ENCODE data around the gene ASIC1. TPM values are rescaled to one million over a fixed set of nuclear protein-coding genes. Genes with fewer than 3 reads are reported as not detected.

ASIC1 gene
- total and polyA plus RNA-seq, 2 of the 13 experiments (the other 11 are each of a cell fraction or from before 2014, with no cell fraction given): 0.44 to 1.5 TPM

DNA sequence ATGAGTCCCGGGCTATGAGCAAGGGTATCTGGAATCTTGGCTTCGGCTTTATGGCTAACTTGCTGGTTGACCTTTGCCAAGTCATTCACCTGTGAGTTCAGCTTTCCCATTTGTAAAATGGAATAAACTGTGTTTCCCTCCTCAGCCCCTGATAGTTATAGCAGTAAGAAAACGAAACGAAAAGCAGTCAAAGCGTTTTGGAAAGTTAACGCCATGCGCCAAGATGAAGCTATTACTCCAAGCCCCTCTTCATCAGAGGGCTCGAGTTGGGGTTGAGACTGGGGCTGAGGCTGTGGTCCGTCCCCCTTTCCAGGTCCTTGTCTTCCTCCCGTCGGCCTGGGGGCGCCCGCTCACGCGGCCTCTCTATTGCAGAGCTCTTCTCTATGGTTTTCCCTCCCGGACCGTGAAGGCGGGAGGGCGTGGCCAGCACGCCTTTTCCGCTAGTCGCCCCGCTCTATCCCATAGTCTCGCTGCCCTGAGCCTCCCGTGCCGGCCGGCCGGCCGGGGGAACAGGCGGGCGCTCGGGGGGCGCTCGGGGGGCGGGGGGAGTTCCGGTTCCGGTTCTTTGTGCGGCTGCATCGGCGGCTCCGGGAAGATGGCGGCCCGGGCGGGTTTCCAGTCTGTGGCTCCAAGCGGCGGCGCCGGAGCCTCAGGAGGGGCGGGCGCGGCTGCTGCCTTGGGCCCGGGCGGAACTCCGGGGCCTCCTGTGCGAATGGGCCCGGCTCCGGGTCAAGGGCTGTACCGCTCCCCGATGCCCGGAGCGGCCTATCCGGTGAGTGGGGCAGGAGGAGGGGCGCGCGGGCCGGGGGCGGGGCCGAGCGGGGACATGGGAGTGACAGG lies 27.6 kb downstream of the ASIC1 start, which contains the start of gene SMARCD1 (continued):
- TF ChIP-seq TCF7 (IDR thresholded peaks at IDR 0.05; ENCODE audit: low read depth) (no peak), ZMYM3 (CRISPR knock-in tag; IDR thresholded peaks at IDR 0.05) (no peak), TGIF2 (CRISPR knock-in tag; IDR thresholded peaks at IDR 0.05) (no peak), MLLT10 (CRISPR knock-in tag; IDR thresholded peaks at IDR 0.05) (no peak), FOXK1 (CRISPR knock-in tag; IDR thresholded peaks at IDR 0.05; ENCODE audit: borderline replicate concordance, low read depth) (peak; percentile 44; the same call in 1 of the 2 replicates), ZNF672 (CRISPR knock-in tag; IDR thresholded peaks at IDR 0.05) (no peak), BHLHE40 (IDR thresholded peaks at IDR 0.05; ENCODE audit: low read length) (peak; percentile 9; the same call in 1 of the 2 replicates), HNRNPLL (IDR thresholded peaks at IDR 0.05; ENCODE audit: low read depth, low read length, poor library complexity, severe bottlenecking) (peak; percentile 74), ZSCAN29 (CRISPR knock-in tag; conservative IDR thresholded peaks at IDR 0.05) (no peak), REXO4 (CRISPR knock-in tag; IDR thresholded peaks at IDR 0.05; ENCODE audit: borderline replicate concordance) (no peak), BRD4 (CRISPR knock-in tag; IDR thresholded peaks at IDR 0.05) (no peak), TCF7L2 (IDR thresholded peaks at IDR 0.05; ENCODE audit: low read depth, low read length) (no peak), U2AF2 (IDR thresholded peaks at IDR 0.05; ENCODE audit: low read depth, low read length) (no peak), ZNF83 (CRISPR knock-in tag; IDR thresholded peaks at IDR 0.05; ENCODE audit: borderline replicate concordance) (no peak)
- TF ChIP-seq, protein P1, sequence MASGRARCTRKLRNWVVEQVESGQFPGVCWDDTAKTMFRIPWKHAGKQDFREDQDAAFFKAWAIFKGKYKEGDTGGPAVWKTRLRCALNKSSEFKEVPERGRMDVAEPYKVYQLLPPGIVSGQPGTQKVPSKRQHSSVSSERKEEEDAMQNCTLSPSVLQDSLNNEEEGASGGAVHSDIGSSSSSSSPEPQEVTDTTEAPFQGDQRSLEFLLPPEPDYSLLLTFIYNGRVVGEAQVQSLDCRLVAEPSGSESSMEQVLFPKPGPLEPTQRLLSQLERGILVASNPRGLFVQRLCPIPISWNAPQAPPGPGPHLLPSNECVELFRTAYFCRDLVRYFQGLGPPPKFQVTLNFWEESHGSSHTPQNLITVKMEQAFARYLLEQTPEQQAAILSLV (CRISPR knock-in tag; IDR thresholded peaks at IDR 0.05; ENCODE audit: borderline replicate concordance): no peak
- TF ChIP-seq, protein P2, sequence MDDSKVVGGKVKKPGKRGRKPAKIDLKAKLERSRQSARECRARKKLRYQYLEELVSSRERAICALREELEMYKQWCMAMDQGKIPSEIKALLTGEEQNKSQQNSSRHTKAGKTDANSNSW (CRISPR knock-in tag; IDR thresholded peaks at IDR 0.05; ENCODE audit: borderline replicate concordance): no peak
- TF ChIP-seq, protein P3, sequence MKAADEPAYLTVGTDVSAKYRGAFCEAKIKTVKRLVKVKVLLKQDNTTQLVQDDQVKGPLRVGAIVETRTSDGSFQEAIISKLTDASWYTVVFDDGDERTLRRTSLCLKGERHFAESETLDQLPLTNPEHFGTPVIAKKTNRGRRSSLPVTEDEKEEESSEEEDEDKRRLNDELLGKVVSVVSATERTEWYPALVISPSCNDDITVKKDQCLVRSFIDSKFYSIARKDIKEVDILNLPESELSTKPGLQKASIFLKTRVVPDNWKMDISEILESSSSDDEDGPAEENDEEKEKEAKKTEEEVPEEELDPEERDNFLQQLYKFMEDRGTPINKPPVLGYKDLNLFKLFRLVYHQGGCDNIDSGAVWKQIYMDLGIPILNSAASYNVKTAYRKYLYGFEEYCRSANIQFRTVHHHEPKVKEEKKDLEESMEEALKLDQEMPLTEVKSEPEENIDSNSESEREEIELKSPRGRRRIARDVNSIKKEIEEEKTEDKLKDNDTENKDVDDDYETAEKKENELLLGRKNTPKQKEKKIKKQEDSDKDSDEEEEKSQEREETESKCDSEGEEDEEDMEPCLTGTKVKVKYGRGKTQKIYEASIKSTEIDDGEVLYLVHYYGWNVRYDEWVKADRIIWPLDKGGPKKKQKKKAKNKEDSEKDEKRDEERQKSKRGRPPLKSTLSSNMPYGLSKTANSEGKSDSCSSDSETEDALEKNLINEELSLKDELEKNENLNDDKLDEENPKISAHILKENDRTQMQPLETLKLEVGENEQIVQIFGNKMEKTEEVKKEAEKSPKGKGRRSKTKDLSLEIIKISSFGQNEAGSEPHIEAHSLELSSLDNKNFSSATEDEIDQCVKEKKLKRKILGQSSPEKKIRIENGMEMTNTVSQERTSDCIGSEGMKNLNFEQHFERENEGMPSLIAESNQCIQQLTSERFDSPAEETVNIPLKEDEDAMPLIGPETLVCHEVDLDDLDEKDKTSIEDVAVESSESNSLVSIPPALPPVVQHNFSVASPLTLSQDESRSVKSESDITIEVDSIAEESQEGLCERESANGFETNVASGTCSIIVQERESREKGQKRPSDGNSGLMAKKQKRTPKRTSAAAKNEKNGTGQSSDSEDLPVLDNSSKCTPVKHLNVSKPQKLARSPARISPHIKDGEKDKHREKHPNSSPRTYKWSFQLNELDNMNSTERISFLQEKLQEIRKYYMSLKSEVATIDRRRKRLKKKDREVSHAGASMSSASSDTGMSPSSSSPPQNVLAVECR (CRISPR knock-in tag; IDR thresholded peaks at IDR 0.05; ENCODE audit: borderline replicate concordance): peak; percentile 74; the same call in 1 of the 2 replicates
- TF ChIP-seq, protein P4, sequence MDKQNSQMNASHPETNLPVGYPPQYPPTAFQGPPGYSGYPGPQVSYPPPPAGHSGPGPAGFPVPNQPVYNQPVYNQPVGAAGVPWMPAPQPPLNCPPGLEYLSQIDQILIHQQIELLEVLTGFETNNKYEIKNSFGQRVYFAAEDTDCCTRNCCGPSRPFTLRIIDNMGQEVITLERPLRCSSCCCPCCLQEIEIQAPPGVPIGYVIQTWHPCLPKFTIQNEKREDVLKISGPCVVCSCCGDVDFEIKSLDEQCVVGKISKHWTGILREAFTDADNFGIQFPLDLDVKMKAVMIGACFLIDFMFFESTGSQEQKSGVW (CRISPR knock-in tag; IDR thresholded peaks at IDR 0.05; ENCODE audit: borderline replicate concordance): no peak
- TF ChIP-seq, protein P5, sequence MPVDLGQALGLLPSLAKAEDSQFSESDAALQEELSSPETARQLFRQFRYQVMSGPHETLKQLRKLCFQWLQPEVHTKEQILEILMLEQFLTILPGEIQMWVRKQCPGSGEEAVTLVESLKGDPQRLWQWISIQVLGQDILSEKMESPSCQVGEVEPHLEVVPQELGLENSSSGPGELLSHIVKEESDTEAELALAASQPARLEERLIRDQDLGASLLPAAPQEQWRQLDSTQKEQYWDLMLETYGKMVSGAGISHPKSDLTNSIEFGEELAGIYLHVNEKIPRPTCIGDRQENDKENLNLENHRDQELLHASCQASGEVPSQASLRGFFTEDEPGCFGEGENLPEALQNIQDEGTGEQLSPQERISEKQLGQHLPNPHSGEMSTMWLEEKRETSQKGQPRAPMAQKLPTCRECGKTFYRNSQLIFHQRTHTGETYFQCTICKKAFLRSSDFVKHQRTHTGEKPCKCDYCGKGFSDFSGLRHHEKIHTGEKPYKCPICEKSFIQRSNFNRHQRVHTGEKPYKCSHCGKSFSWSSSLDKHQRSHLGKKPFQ (CRISPR knock-in tag; IDR thresholded peaks at IDR 0.05; ENCODE audit: insufficient replicate concordance): no peak

All from HepG2 (cell line).